Right ventricle myocardium inferior (tissue), 1 donor: Measurements from ENCODE around the gene ARMC9. TPM values are rescaled to one million over a fixed set of nuclear protein-coding genes. Genes with fewer than 3 reads are reported as not detected.
"Not testable (repeated sequence)": the region's sequence is repeated elsewhere in the genome, so short reads cannot be mapped to it uniquely, and the experiment has no call there.

ENCODE experiments used
- ATAC-seq: fragments of 200-7000 bp; cut with Tn5 transposase; one replicate; pipeline ENCODE4 v1.9.1; 2020; ENCODE audit warnings: mild to moderate bottlenecking, moderate library complexity
- DNase-seq: peaks from one replicate; pipeline ENCODE4 v3.0.0; 2021; ENCODE audit errors: missing footprints
- intact Hi-C: fragments of 100-400 bp; cut with DNase I; formaldehyde crosslinking; loops from one replicate; pipeline ENCODE4 v1.11.0; 2022
- total RNA-seq: library from RNA; stranded (reverse); fragmentation: NEBNext Ultra II Directional; extraction: Animal tissue kit (Norgen Biotek cat#: 25700); gene quantifications from one replicate; pipeline ENCODE4 v1.2.1, GENCODE V29; 2021
- donor health status: DM: no; HTN: yes; CAD: no; lungs with severe emphysema.

The ARMC9 gene
- total RNA-seq, 1 donor from 2014 or later, result 1.7 TPM

DNA sequence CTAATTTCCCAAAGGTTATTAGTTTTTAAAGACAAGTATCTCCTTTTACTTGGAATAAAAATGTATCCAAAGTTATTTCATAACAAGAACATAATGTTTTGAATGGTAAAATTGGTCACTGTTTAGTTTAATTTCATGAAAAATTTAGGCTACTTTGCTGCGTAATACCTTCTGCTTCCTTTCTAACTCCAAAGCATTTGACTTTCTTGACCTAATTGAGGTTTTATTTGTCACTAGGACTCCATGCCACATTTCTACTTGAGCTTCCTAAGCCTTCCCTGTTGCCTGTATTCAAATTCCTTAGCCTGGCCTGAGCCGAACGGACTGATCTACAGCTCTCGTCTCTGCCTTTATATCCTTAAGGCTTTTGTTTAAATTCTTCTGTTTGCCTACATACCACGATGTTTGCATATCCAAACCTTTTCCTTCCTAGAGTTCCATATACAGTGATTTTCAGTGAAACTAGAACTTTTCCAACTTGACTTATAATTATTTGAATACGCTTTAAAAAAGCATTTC, 25.1 kb downstream of the ARMC9 start:
- DNase-seq (no peak), ATAC-seq (no peak)
- intact Hi-C loops, result loop anchor here (10.0 kb wide), 1 partner anchor 119 kb away; no protein-coding TSS in a partner anchor

DNA sequence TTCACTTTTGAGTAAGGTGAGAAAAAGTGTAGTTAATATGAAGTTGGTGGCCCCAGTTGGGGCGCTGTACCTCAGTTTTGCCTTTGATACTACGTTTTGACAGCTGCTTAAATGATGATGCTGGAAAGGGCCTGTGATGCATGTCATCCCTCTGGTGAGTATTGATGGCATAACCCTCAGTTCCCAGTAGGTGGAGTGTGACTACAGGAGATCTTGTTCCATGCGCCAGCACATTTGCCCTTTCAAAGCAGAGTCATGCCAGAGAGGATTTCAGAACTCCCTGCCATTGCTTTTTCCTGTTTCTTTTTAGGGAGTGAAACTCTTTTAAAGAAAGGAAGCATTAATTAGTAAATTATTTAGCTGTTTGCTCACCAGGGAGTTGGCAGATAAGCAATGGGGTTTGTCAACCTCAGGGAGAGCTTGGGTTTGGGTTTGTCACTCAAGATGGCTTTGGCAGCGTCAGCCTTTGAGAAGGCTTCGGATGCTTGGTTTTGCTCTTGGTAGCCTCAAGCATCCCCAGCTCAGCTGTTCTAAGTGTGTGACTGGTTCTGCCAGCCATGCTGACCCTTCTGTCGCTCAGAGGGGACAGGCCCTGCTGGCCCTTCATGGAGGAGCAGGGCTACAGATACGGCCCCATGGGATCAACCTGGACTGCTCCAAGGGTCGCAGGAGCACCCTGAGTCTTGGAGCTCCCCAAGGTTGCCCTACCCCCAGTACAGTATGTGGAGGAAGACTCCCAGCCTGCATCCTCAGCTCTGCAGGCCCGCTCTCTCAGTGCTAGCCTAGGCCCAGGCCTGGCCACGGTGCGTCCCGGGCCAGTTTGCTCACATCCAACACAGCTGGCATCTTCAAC, 29.1 kb downstream of the ARMC9 start:
- intact Hi-C loops, result loop anchor here (1.0 to 10.0 kb wide), 3 partner anchors 123 to 225 kb away; no protein-coding TSS in a partner anchor
- ATAC-seq (peak; percentile 93), DNase-seq (no peak)

DNA sequence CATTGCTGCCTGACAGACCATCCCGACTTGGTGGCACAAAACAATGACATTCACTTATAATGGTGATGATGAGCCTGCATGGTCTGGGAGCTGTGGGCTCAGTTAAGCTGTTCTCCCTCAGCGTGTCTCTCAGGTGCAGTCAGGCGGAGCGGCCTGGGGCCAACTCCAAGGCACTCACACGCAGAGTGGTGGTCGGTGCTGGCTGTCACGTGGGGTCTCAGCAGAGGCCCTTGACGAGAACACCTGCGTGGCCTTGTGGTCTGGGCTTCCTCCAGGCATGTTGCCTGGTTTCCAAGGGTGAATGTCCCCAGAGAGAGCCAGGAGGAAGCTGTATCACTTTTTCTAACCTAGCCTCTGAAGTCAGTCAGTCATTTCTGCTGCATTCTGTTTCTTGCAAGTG, 29.8 kb downstream of the ARMC9 start:
- DNase-seq (no peak), ATAC-seq (no peak)
- intact Hi-C loops, result loop anchor here (10.0 kb wide), 1 partner anchor 123 kb away; no protein-coding TSS in a partner anchor

DNA sequence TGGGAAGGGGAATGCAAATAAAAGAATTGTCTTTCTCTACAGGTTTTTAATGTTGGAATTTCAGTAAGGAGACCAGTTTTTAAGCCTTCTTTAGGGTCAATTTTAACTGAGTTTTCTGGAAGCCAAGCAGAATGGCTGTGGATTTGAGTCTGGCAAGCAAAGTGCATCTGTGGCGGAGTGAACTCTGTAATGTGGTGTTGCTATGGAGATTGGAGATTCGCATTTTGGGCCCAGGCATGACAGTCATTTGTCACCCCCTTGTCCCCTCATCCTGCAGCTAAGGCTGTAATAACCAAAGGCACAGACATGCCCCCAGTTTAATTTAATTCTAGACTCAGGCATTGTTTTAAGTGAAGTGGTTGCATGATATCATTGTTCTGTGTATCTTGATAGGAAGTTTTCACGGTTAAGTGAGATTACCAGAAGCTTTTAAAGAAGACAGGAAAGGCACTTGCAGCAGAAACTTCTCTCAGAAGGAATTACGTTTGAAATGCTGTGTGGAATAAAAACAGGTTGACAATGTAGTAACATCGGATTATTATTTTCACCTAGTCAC, 30.6 kb downstream of the ARMC9 start:
- intact Hi-C loops, result loop anchor here (10.0 kb wide), 1 partner anchor 124 kb away; no protein-coding TSS in a partner anchor
- no peak for ATAC-seq
- DNase-seq, result no peak

DNA sequence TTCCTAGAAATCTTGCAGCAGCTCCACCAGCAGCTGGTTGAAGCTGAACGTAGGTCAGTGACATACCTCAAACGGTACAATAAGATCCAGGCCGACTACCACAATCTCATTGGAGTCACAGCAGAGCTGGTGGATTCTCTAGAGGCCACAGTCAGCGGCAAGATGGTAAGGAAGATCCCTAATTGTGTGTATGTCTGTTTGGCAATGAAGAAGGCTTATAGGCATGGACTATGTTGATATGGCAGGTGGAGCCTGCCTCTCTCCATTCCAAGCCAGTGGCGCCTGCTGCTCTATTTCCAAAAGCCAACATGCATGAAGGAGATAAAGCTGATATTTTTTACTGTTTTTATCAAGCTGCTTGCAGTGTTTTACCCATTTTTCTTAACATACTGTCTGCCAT, 36.8 kb downstream of the ARMC9 start:
- ATAC-seq, result no peak
- no peak for DNase-seq
- intact Hi-C loops, result no loop called here

DNA sequence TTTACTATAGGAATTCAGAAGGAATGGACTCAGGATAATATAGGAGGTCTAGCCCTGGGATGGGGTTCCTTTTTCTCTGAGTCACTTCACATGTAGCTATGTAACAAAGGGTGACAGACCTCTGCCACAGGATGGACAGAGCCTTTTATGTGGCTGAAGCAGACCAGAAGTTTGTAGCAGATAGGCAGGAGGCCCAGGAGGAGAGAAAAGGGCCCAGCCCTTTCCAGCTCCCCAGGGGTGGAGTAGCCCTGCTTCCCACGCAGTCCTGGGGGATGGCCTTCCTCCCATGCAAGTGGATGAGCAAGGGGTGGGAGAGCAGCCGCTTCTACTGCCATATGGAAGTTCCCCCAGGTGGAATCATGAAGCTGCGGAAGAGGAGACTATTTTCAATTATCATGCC, 40.3 kb downstream of the ARMC9 start:
- no peak for ATAC-seq
- intact Hi-C loops, result no loop called here
- no peak for DNase-seq

DNA sequence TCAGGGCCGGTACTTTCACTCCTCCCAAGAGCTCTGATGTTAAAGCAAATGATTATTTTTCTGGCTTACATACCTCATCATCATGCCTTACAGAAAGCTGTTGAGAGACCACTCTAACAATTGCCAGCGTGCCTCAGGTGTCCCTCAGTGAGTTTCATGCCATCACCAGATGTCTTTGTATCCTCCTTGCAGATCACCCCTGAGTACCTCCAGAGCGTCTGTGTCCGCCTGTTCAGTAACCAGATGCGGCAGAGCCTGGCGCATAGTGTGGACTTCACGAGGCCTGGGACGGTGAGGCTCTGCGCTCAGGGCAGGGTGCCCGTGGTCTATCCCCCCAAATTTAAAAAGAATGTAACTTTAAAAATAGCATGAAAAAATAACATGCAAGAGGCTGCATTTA, 41.3 kb downstream of the ARMC9 start:
- intact Hi-C loops, result no loop called here
- no peak for ATAC-seq
- DNase-seq, result no peak

DNA sequence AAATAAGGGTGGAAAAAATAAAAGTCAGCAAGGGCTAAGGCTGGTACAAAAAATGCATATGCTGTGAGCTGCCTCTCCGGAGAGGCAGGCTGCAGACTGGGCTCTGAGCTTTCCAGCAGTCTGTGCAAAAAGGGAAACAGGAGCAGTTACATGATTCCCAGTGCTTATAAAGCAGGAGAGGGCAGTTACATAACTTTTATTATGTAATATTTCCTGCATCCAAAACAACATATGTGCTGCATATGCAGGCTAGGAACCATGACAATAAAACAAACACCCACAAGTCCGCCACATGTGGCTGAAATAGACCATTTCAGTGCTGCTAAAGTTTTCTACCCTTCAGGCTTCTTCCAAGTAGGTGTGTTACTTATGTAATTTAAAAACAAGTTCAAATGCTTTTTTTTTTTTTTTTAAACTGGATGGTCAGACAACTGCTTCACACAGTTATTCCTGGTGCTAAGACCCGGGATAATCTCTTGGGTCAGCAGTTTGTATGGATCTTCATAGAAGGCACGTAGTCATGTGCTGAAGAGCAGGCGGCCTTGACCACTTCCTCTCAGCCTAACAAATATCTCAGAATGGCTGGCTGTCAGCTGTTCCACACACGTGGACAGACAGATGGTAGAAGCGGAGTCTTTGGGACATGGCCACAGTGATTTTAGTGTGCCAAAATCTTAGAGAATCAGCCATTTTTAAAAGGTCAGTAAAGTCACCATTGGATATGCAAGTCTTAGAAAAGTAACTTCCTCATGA, 43.5 kb downstream of the ARMC9 start:
- intact Hi-C loops, result no loop called here
- peak; percentile 64 for ATAC-seq

DNA sequence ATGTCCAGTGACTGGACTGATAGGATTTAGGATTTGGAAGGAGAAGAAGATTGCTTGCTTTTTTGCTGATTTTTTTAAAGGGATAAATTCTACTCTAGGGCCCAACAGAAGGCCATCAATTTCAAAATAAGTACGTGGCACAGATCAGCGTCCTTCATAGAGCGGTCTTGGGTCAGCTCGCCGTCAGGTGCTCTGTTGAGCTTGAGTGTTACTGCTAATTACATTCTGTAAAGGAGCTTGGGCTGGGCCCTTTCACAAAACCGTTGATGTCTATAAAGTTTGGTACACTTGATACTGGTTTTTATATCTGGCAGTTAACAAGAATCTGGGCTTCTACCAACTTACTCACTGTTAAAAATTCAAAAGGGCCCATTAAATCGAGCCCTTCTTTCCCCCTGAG, 45.4 kb downstream of the ARMC9 start:
- intact Hi-C loops, result no loop called here
- ATAC-seq, result no peak
- no peak for DNase-seq

More for the DNA sequence above, 43.5 kb downstream of the ARMC9 start:
- no peak for DNase-seq

DNA sequence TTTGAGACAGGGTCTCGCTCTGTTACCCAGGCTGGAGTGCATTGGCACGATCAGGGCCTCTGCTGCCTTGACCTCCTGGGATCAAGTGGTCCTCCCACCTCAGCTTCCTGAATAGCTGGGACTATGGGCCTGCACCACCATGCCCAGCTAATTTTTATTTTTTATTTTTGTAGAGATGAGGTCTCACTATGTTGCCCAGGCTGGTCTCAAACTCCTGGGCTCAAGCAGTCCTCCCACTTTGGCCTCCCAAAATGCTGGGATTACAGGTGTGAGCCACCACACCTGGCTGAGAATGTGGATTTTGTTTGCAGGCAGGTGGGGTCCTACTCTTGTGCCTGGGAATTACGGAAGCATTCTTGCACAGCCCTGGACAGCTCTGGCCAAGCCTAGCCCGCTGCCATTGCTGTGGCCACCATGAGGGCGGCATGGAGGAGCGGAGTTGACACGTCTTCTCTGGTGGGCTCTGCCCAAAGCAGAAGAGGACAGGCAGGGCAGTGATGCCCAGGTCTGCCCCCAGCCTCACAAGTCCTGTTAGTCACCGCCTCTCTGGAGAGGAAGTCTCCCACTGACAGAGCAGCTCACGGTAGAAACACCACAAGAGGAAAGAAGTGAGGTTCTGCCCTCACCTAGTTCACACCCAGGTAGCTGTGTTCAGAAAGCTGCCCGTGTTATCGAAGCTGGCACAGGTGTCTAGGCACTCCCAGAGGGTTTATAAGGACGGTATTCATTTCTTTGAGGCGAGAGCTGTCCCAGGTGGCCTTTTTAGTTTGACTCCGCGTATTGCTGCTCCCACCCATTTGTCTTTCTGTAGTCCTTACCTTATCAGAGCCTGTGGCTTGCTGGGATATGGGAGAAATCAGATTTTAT, 46.2 kb downstream of the ARMC9 start:
- ATAC-seq (no peak), DNase-seq (no peak)
- intact Hi-C loops, result loop anchor here (5.0 kb wide), 1 partner anchor 168 kb away; no protein-coding TSS in a partner anchor

DNA sequence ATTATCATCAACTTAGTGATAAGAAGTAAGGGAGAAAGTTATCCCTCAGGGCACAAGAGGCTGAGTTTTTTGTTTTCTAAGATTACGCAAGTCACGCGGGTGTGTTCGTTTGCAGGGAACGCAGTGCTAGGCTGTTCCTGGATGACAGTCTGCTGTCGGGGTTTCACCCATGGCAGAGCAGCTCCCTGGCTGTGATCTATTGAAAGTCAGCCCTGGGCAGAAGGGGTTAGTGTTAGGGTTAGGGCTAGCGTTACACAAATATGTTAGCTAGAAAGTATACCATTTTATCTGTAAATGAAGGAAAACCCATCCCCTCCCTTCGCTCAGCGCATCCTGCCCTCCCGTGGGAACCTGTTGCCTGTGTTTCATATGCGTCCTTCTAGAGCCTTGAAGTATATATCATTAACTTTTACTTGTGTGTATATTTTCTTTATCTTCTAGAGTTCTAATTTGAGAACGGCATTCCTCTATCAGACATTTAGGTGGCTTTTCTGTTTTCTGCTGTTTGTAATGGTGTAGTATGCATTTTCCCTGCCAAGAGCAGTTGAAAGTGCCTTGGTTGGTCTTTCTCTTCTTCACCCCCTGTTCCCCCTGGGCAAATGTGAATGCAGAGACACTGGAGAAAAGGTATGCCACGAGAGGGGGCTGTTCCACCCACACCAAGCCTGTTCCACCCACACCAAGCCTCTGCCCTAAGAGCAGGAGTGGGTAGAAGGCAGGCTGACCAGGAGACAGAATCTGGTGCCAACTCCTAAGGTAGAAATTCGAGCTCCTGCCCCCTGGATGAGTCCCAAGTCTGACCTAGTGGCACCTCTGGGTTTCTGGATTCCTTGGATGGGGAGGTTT, 47.0 kb downstream of the ARMC9 start:
- ATAC-seq (no peak), DNase-seq (no peak)
- intact Hi-C loops, result loop anchor here (5.0 kb wide), 1 partner anchor 167 kb away; no protein-coding TSS in a partner anchor

DNA sequence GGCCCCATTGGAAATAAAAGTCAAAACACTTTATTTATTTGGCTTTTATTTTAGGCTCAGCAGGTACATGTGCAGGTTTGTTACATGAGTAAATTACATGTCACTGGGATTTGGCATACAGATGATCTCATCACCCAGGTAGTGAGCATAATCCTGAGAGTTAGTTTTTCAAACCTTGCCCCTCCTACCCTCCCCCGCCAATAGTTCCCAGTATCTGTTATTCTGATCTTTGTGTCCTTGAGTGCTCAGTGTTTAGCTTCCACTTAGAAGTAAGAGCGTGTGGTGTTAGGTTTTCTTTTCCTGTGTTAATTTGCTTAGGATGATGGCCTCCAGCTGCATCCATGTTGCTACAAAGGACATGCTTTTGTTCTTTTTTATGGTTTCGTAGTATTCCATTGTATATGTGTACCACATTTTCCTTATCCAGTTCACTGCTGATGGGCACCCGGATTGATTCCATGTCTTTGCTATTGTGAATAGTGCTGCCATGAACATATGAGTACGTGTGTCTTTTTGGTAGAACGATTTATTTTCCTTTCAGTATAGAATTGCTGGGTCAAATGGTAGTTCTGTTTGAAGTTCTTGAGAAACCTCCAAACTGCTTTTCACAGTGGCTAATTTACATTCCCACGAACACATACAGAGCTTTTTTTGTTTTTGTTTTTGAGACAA, 47.9 kb downstream of the ARMC9 start:
- ATAC-seq (no peak), DNase-seq (no peak)
- intact Hi-C loops, result loop anchor here (5.0 kb wide), 1 partner anchor 166 kb away; no protein-coding TSS in a partner anchor

DNA sequence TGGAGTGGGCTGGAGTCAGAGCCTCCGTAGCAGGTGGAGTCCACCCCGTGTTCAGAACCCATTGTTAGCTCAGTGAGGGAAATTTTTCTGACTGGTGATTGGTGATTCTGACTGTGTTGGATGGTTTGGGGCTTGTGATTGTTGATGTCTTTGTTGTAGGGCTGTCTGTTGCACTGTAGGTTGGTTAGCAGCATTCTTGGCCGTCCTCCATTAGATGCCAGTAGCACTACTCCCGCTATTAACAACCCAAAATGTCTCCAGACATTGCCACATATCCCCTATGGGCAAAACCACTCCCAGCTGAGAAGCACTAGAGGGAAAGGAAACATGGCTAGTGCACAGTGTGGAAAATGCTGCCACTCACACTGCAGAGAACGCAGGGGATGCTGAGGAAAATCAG, 51.7 kb downstream of the ARMC9 start:
- no peak for ATAC-seq
- intact Hi-C loops, result no loop called here
- DNase-seq, result no peak

DNA sequence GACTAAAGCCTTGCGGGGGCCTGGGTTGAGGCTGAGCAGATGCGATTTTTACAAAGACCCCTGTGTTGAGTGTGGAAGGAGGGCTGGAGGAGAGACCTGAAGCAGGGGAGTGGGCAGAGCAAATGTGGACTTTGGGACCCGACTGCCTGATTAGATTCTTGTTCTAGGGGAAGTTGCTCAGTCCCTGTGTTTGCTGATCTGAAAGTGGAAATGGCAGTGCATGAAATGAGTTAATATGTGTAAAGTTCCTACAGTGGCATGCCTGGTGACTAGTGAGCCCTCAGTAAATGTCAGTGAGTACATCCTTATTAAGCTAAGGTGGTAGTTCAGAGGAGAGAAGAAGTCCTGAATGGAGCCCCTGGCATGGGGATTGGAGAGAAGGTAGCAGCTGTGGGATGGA, 52.3 kb downstream of the ARMC9 start:
- ATAC-seq (no peak), DNase-seq (no peak)
- intact Hi-C loops, result no loop called here

DNA sequence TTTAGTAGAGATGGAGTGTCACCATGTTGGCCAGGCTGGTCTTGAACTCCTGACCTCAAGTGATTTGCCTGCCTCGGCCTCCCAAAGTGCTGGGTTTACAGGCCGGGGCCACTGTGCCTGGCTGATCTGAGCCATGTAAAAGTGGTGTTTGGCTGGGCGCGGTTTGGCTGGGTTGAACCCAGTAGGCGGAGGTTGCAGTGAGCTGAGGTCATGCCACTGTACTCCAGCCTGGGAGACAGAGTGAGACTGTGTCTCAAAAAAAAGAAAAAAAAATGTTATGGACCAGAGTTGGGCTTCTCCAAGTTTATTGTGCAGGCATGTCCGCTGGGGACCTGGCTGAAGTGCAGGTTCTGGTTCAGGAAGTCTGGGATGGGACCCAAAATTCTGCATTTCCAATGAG, 54.9 kb downstream of the ARMC9 start:
- intact Hi-C loops, ATAC-seq, DNase-seq: not testable (repeated sequence)

DNA sequence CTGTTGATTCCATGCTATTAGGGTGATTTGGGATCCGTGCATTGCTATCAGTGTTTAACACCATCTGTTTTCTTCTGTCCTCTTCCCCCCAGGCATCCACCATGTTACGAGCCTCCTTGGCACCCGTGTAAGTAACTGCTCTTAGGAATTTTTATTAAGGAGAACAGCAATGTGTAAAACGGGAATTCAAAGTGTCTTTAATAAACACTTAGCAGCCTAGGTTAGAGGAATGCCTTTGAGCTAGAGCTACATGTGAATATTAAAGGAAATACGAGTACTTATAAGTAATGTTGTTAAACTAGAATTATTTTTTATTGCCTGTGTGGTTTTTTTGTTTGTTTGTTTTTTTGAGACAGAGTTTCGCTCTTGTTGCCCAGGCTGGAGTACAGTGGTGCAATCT, 58.1 kb downstream of the ARMC9 start:
- ATAC-seq (no peak), DNase-seq (no peak)
- intact Hi-C loops, result no loop called here

DNA sequence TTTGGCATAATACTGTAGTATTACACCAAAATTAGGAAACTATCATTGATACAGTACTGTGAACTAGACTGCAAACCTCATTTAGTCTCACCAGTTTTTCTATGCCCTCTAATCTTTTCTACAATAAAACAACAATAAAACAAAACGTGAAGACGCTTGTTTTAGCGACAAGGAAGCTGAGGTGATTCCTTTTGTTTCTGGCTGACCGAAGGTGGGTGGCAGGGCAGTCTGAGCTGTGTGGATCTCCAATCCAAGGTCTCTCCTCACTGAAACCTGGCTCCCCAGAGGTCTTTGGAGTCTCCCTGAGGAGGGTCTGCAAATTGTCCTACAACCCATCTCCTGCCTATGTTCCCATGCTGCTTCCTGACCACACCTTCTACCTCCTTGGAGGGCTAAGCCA, 59.3 kb downstream of the ARMC9 start:
- intact Hi-C loops, result no loop called here
- DNase-seq, result no peak
- ATAC-seq, result no peak
